LNCAP (cell line): ENCODE measurements around the gene RAPGEF4.

Experiments
- CTCF ChIP-seq: fragments of 450-650 bp; IDR thresholded peaks from 2 replicates; pipeline ENCODE4 v1.5.1; 2017; ENCODE audit warnings: mild to moderate bottlenecking

RAPGEF4 gene

DNA sequence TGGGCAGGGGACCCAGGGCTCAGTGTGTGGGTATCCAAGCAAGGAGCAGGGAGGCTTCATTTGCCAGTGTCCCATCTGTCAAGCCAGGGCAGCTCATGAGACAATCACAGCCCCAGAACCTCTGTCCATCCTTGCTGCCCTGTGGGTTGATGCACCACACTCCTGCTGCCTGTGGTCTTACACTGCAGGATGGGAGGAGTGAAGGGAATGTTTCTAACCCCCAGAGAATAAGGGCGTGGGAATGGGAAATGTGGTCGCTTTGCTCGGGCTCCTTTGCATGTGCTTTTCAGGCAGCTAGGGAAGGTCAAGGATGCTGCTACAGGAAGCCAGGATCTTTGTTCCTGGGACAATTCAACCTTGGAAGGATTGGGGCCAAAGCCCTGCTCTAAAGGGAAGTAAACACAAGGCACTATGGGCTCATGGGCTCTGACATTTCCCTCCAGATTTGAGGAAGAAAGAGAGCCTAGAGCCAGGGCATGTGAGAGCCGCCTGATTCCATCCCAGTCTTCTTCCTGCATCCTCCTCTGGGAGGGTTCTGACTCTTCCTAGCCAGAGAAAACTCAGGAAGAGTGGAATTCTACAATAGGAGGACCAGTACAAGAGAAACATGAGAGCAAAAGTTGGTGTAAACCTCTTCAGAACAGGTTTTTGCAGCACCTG, 321.2 kb downstream of the RAPGEF4 start:
- no peak for TF ChIP-seq CTCF

DNA sequence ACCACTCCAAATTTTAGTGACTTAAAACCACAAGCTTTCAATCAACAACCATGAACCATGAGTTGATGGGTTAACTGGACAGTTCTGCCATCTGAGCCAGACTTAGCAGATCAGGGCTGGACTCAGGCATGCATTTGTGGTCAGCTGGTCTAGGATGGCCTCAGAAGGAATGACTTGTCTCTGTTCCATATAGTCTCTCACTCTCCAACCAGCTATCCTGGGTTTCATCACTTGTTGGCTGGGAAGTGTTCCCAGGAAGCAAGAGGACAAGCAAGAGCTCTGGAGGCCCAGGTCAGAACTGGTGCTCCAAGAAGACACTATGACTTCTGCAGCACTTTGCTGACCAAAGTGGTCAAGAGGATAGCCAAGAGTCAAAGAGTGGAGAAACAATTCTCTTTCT, 322.5 kb downstream of the RAPGEF4 start:
- TF ChIP-seq CTCF: no peak

DNA sequence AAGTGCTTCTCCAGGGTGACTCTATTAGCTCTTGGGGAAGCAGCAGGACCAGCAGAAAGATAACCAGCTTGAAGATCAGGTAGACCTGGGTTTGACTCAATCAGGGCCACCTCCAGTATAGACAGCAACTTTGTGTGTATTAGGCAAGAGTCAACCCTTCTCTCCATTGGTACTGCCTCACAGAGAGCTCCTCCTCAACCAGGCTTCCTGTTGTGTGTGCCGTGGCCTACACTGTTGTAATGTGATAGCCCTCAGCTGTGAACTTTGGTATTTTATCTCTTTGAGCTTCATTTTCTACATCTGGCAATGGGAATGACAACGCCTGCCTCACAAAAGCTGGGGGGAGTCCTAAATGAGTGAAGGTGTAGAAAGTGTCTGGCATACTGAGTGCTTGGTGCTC, 323.0 kb downstream of the RAPGEF4 start:
- TF ChIP-seq CTCF: no peak

DNA sequence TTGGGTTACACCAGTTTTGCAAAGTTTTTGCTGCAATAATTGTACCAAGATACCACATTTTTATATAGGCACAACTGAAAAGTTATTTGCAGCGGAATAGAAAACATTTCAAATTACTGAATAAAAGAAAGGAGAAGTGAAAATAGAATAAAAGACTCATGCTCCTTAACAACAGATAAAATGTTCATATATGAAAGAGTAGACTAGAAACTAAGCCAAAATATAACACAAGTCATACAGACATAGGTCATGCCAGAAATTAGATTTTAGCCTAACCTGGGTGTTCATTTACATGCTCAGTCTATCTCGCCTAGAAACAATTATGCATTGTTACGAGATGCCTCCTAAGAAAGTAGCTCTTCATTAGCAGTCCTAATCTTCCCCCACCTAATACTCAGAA, 323.6 kb downstream of the RAPGEF4 start:
- TF ChIP-seq CTCF: no peak

GRCh38 chr2:173059971-173060461, 324.4 kb downstream of the RAPGEF4 start:
- TF ChIP-seq CTCF: no peak

DNA sequence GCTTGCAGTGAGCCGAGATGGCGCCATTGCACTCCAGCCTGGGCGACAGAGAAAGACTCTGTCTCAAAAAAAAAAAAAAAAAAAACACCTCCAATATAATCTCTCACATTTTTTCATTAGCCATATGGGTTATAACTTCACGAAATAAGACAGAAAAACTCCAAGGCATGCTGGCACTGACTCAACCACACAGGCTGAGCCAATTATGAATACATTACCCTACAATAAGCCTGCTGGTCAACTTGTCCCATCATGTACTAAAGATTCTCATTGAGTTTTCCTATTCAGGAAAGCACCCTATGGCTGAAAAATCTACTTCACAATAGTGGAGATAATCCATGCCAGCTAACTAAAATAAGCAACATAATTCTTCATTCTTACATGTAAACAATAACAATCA, 327.2 kb downstream of the RAPGEF4 start:
- TF ChIP-seq CTCF: no peak

DNA sequence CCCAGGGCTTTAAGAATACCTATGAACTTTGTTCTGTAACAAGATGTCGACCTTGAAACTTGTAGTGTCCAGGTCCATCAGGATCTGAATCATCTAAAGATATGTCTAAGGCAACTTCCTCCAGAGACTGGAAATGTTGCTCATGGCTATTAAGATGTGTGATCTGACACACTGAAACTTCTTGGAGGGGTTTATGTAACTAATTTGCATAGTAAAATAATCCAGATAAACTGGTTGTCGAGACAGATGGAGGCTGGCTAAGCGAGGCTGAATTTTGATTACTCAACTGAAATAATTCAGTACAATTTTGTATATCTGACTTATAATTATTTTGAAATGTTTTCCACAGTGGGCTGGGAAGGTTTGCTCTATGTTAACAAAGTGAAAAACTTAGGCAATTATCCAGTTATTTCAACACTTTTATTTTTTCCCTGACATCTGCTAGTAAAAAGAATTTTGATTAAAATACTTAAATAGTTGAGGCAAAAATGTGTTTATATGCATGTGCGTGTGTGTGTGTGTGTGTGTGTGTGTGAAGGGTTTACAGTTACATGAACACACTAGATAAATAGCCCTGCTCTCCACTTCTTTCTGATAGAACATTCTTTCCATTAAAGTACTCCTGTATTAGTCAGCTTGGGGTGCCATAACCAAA, 328.6 kb downstream of the RAPGEF4 start:
- TF ChIP-seq CTCF: no peak
